ENCODE measurements around the gene MYO3B.
"Not testable (repeated sequence)": the region's sequence is repeated elsewhere in the genome, so short reads cannot be mapped to it uniquely, and the experiment has no call there.

Gene MYO3B

DNA sequence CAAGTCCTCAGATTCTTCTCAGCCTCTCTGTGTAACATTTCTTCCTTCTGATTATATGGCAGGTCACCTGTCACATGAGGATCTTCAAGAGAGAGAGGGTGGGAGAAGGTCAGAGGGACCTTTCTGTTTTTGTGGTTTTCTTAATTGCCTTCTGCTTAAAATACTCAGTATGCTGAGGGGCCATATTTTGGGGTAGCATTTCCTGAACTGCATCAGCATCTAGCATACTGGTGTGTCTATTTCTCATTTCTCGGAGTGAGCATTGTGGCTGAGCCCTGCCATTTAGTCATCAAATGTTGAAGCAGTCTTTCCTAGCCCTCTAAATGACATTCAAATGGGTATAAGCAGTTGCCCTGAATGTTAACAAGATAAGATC, 162.7 kb downstream of the MYO3B start:
- DNase-seq (ENCODE audit: low read depth) = no peak

DNA sequence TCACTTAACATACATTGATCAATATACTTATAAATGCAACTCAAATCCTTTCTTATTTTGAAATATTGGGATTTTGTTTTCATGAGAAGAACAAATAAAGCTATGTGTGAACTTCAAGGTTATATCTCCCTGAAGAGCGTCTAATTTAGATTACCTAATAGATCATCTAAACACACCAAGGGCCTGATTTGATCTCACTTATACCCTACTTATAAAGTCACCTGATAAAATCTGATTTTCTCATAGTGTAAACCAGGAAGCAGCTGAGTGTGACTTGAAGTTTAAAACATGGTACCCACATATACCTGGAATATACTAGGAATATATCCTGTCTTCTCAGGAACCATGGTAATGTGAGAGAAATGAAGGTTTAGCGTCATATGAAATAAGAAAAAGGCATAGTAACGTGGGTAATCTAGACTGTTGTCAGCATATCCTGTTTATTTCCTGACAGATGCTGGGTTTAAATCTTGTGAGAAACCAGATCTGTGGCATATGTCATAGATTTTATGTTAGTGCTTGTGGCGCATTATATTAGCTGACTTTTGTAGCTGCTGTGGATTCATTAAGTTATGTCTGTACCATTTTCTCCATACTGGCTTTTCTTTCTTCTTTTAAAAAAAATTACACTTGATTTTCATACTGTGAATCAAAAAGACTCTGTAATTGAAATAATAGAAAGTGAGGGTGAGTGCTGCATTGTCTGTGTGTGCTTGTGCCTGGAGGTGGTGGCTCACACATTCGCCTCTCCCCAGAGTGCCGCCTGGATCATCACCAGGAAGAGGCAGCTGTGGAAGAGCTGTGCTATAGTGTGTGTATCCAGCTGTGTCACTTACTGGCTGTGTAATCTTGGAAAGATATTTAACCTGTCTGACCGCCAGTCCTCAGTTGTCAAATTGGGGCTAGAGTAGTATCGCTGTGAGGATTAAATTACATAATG, 164.0 kb downstream of the MYO3B start:
- no peak for DNase-seq (ENCODE audit: low read depth)

DNA sequence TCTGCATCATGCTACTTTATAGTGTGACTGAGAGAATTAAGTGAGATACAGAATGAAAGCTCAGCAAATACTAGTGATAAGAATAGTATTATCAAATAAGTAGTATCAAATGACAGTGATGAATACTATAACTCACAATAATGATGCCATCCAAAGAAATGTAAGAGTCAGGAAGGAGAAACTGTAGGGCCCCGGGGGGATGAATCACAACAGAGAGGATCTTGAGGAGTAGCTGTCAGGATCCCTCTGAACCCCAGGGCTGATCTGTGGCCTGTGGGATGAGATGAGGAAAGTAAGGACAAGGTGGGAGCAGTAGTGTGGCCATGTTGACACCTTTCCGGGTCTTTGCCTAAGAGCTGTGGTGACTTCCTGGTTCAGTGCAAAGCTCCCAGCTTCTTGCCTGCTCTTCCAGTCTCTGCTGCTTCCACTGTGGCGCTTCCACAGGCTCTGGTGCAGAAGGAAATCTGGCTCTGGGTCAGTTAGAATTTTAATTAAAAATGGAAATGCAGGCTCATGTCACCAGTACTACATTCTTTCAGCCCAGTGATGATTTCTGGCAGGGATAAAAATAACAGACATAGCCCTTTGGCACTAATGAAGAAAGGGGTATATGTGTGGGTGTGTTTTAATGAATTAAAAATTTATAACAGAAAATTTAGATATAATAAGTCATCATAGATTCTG, 166.9 kb downstream of the MYO3B start:
- DNase-seq (ENCODE audit: low read depth) = no peak

DNA sequence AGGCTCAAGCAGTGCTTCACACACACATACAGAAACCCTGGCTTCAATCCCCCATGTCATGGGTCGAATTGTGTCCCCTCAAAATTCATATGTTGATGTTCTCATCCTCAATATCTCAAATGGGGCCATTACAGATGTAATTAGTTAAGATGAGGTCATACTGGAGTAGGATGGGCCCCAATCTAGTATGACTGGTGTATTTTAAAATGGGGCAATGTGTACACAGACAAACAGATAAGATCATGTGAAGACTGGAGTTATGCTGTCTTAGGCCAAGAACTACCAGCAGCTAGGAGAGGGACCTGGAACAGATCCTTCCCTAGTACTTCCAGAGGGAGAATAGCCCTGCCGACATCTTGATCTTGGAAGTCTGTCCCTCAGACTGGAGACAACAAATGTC, 167.7 kb downstream of the MYO3B start:
- no peak for DNase-seq (ENCODE audit: low read depth)

DNA sequence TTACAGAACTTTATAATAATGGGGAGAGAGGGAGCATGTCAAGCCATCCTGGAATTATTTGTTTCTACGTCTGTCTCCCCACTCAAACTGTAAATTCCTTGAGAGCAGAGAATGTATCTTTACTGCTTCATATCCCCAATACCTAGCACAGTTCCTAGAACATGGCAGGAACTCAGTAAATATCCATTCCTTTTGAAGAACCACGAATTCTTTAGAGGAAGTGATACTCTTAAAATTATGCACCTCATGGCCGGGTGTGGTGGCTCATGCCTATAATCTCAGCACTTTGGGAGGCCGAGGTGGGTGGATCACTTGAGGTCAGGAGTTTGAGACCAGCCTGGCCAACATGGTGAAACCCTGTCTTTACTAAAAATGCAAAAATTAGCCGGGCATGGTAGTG, 171.3 kb downstream of the MYO3B start:
- not testable (repeated sequence) for DNase-seq (ENCODE audit: low read depth)

GRCh38 chr2:170350929-170351826, 173.2 kb downstream of the MYO3B start:
- DNase-seq (ENCODE audit: low read depth) = no peak

DNA sequence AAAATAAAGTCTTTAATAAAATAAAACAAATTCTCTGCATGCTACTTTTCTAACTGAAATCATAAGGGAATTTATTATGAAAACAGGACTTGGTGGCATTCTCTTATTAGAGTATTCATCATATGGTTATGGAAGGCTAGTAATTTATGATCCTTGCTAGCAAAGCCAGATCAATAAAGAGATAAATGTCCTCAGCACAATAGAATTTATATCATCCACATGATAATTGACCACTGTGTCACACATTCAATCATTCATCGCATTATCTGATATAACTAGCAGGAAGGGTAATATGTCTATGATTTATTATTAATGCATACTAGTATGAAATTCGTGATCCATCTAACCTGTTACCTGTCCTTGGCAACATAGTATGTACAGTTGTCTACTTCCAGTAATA, 175.8 kb downstream of the MYO3B start:
- no peak for DNase-seq (ENCODE audit: low read depth)

DNA sequence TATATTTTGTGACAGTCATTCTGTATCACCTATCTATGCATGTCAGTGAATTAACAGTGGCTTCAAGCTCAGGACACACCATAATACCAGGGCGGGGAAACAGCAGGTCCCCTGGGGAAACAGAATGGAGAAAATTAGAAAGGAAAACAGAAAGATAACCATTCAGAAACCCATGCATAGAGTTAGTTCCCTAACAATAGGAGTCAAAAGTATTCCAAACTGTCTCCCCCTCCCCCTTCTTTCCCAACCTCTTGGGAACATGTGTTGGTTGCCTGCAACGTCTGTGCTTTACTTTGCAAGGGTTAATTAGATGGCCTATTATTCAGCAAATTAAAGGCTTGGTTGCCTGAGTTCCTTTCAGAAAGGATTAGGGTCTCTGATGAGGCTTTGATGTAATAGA, 176.4 kb downstream of the MYO3B start:
- DNase-seq (ENCODE audit: low read depth) = no peak

- no peak for DNase-seq (ENCODE audit: low read depth)
Measured at GRCh38 chr2:170354855-170355780, 177.2 kb downstream of the MYO3B start.

- DNase-seq (ENCODE audit: low read depth) = no peak
Measured at GRCh38 chr2:170359466-170359865, 181.5 kb downstream of the MYO3B start.

- no peak for DNase-seq (ENCODE audit: low read depth)
Measured at GRCh38 chr2:170360546-170361089, 182.7 kb downstream of the MYO3B start.

DNA sequence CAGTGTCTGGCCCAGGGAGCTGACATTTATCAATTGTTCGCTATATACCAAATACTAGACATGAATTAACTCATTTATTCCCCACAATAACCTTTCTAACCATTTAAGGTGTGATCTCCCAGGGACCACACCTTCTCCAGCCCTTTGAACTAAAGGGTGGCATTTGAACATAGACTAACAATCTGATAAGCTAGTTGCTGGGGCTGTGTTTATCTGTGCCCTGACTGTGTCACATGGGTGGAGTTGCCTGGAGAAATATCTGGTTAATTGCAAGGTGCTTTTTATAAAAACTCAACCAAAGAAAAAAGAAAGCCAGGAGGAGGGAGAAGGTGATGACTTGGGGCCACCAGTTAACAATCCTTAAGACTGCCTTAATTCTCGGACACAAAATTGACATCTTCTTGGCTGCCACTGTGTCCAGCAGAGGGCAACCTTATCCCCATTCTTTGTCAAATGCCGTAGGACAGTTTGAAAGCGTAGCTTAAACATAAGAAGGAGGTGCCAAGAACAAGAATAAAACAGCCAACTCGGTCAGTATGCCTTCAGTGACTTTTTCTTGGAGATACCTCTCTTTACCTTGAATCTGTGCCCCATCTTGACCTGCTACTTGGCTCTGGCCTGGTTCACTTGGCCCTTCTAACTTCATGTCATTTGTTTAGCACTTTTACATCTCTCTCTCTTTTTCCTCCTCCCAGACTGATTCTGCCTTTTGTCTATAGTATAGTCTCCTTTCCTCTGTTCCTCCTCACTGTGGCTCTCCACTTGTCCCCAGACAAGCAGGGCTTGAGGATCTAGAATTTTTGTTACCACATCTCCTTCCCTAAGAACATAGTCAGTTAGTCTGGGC, 183.4 kb downstream of the MYO3B start:
- DNase-seq (ENCODE audit: low read depth) = peak; percentile 26

DNA sequence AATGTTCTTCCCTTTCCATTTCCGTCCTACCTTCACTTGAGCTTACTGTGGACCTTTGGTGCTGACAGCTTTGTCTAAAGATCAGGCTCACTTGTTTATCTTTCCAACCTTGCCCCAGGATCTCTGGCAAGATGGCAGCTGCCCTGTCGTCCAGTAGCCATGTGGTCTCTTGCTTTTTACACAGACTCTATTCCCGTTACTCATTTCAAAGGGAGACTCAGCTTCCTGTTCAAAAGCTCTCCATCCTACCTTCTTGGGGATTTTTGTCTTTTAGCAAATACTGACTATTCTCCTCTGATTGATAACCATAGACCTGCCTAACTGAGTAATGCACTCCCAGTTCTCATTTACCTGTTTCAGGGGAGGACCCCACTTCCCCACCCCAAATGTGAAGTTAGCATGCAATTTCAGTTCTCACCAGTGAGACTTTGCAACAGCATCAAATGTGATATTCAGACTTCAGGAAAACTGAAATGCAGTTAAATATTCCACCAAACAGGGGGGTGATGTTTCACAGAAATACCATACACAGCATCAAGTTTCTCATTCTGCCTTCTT, 184.4 kb downstream of the MYO3B start:
- DNase-seq (ENCODE audit: low read depth) = no peak

DNA sequence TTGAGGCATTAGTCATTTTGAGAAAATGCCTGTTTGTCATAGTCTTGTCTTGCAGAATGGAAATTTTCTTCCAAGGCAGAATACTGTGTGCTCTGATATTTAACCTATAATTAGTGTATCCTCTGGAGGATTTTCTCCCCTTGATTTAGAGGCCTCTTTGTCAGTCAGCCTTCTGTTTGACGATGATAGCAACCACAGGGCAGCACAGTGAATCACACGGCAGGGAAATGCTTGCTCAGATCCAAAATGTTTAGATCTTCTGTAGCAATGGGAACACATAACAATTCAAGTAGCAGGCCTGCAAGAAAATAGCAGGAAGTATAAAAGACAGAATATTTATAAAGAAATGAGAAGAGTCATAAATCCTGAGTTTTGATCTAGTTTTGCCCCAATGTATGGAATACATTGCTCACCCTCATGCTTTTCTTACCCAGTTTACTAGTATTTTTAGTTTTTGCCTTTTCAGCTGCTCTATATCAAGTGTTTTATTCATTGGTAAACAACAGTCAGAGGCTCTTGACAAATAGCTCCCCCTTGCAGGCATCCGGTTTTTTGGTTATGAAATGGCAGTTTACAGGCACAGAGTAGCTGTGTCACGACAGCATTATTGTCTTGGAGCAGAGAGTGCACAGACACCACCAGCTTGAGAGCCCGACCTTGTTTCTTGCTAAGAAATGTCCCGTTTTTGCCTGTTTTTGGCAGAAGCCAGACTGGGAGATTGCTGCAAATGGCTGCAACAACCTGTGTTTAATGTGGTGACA, 185.1 kb downstream of the MYO3B start:
- DNase-seq (ENCODE audit: low read depth) = no peak

- DNase-seq (ENCODE audit: low read depth) = no peak
Measured at GRCh38 chr2:170365003-170365402, 187.1 kb downstream of the MYO3B start.

DNA sequence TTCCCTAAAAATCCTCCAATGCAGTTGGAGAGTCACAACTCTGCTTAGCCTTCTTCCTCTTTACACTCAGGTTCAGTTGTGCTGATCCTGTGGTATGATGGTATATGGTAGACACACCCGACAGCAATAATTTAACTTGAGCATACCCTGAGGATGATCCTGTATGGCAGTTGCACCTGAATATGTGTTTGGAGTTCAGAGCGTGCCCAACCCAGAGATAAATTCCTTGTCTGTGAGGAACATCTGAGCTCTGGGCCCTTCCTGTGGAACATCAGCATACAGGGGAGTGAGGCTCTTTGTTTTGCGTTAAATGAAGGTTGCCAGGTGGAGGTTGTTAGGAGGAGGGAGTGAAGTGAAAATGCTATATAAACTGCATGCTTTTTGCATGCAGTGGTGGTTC, 187.7 kb downstream of the MYO3B start:
- no peak for DNase-seq (ENCODE audit: low read depth)

GRCh38 chr2:170368370-170368769, 190.4 kb downstream of the MYO3B start:
- no peak for DNase-seq (ENCODE audit: low read depth)

DNA sequence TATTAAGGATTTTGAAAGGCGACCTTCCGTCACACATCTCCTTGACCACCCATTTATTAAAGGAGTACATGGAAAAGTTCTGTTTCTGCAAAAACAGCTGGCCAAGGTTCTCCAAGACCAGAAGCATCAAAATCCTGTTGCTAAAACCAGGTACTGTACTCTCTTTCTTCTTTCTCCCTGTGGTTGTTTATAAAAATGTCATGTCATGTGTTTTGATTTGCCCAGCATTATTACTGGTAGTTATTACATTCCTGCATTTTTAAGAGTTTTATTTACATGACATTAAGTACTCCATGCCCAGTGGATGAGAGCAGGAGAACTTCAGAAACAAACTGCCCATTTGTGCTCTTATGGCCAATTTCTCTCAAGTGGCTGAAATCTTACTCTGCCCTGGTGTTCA, 191.3 kb downstream of the MYO3B start:
- DNase-seq (ENCODE audit: low read depth) = no peak

DNA sequence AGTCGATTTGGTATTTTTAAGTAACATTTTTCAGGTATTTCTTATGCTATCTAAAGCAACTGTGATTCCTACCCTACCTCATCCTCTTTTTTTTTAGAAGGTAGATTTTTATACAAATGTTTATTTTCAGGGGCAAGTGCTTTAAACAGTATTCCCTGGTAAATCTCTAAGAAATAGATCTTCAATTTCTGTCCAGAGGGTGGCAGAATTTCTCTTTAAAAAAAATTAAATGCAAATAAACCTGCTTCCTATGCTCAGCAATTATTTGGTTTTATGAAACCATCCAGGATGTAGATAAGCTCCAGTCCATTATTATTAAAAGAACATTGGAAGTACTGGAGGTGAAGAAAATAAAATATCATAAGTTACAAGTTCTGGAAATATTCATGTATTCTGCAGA, 191.9 kb downstream of the MYO3B start:
- DNase-seq (ENCODE audit: low read depth) = no peak

Data from stimulated activated CD4-positive, alpha-beta T cell treated with anti-CD3 and anti-CD28 coated beads, Interleukin-2, amount 100 ng/mL, for 4 hours (primary cell).